HepG2 (cell line): ENCODE data around the gene PTGES3. TPM values are rescaled to one million over a fixed set of nuclear protein-coding genes. Genes with fewer than 3 reads are reported as not detected.

Experiments
- AHR ChIP-seq: IDR thresholded peaks from 2 replicates; pipeline ENCODE4 v1.6.1; 2018; ENCODE audit warnings: missing genetic modification reagents, missing compliant biosample characterization
- EED ChIP-seq: sonication (generic); formaldehyde crosslinking; IDR thresholded peaks from 2 replicates; pipeline ENCODE4 v1.5.0; 2020; ENCODE audit warnings: mild to moderate bottlenecking, missing genetic modification reagents
- GPN1 ChIP-seq: sonication (generic); formaldehyde crosslinking; IDR thresholded peaks from 2 replicates; pipeline ENCODE4 v1.5.1; 2020; ENCODE audit warnings: missing genetic modification reagents, borderline replicate concordance
- MLLT10 ChIP-seq: sonication (generic); formaldehyde crosslinking; IDR thresholded peaks from 2 replicates; pipeline ENCODE4 v1.4.0; 2020; ENCODE audit warnings: missing genetic modification reagents
- NFE2L2 ChIP-seq: fragments of 150-350 bp; IDR thresholded peaks from 2 replicates; pipeline ENCODE4 v1.6.1; 2014; ENCODE audit warnings: low read length
- NONO ChIP-seq, 2 experiments: fragments of 450-650 bp in 1 of 2; sonication (generic) in 1 of 2; formaldehyde crosslinking in 1 of 2; IDR thresholded peaks in 1 of 2; conservative IDR thresholded peaks in 1 of 2; 2 replicates each; pipeline versions ENCODE4 v1.6.1 to v1.8.0; 2017 to 2022; ENCODE audit warnings: mild to moderate bottlenecking in 1 of 2, missing genetic modification reagents in 1 of 2, moderate library complexity in 1 of 2
- NRL ChIP-seq: sonication (generic); formaldehyde crosslinking; IDR thresholded peaks from 2 replicates; pipeline ENCODE4 v1.5.0; 2020; ENCODE audit warnings: missing genetic modification reagents, mild to moderate bottlenecking, moderate library complexity, borderline replicate concordance
- PRMT3 ChIP-seq: sonication (generic); formaldehyde crosslinking; IDR thresholded peaks from 2 replicates; pipeline ENCODE4 v1.8.1; 2022; ENCODE audit warnings: low read depth, mild to moderate bottlenecking, moderate library complexity, missing genetic modification reagents, borderline replicate concordance
- RFXAP ChIP-seq: sonication (generic); formaldehyde crosslinking; IDR thresholded peaks from 2 replicates; pipeline ENCODE4 v1.4.0; 2020; ENCODE audit warnings: missing genetic modification reagents, borderline replicate concordance
- SPEN ChIP-seq: sonication (generic); formaldehyde crosslinking; IDR thresholded peaks from 2 replicates; pipeline ENCODE4 v1.5.1; 2020; ENCODE audit warnings: low read depth, mild to moderate bottlenecking, missing genetic modification reagents
- TBX3 ChIP-seq: fragments of 450-650 bp; IDR thresholded peaks from 2 replicates; pipeline ENCODE4 v1.6.1; 2017; ENCODE audit warnings: antibody characterized with exemption, mild to moderate bottlenecking, inconsistent platforms, borderline replicate concordance
- ZC3H4 ChIP-seq: sonication (generic); formaldehyde crosslinking; IDR thresholded peaks from 2 replicates; pipeline ENCODE4 v1.4.0; 2020; ENCODE audit warnings: missing genetic modification reagents, borderline replicate concordance
- ZNF44 ChIP-seq: sonication (generic); formaldehyde crosslinking; IDR thresholded peaks from 2 replicates; pipeline ENCODE4 v1.5.1; 2020; ENCODE audit warnings: mild to moderate bottlenecking, missing genetic modification reagents
- ZNF510 ChIP-seq: sonication (generic); formaldehyde crosslinking; IDR thresholded peaks from 2 replicates; pipeline ENCODE4 v1.4.0; 2020; ENCODE audit warnings: low read depth, mild to moderate bottlenecking, missing genetic modification reagents
- ZNF589 ChIP-seq: sonication (generic); formaldehyde crosslinking; conservative IDR thresholded peaks from 2 replicates; pipeline ENCODE4 v1.8.0; 2022; ENCODE audit warnings: mild to moderate bottlenecking, moderate library complexity, missing genetic modification reagents
- polyA plus RNA-seq, 8 experiments: library from polyadenylated mRNA; depleted of rRNA in 3 of 8; stranded (reverse) in 7 of 8; unstranded in 1 of 8; fragments of >200 nt; fragmentation: Illumina TruSeq in 4 of 8; extraction: Trizol in 4 of 8; gene quantifications; 2 replicates each; pipeline versions ENCODE4 v1.2.1 to v1.2.3, GENCODE V29; 2011 to 2016; ENCODE audit warnings: low read depth in 4 of 8, missing spikeins in 1 of 8, mixed read lengths in 1 of 8; ENCODE audit not compliant: insufficient read depth in 1 of 8
- total RNA-seq, 5 experiments: library from RNA; depleted of rRNA; stranded (reverse); fragments of >200 nt; fragmentation: Illumina TruSeq; extraction: Trizol; gene quantifications; 2 replicates each; pipeline ENCODE4 v1.2.3, GENCODE V29; 2016; ENCODE audit warnings: low read depth in 1 of 5
- TF ChIP-seq, protein P1 (sequence below): sonication (generic); formaldehyde crosslinking; conservative IDR thresholded peaks from 2 replicates; pipeline ENCODE4 v1.5.0; 2020; ENCODE audit warnings: missing genetic modification reagents
- TF ChIP-seq, protein P2 (sequence below): sonication (generic); formaldehyde crosslinking; IDR thresholded peaks from 2 replicates; pipeline ENCODE4 v1.8.0; 2022; ENCODE audit warnings: missing genetic modification reagents, mild to moderate bottlenecking, moderate library complexity, borderline replicate concordance
- TF ChIP-seq, protein P3 (sequence below): sonication (generic); formaldehyde crosslinking; IDR thresholded peaks from 2 replicates; pipeline ENCODE4 v1.8.1; 2023; ENCODE audit warnings: mild to moderate bottlenecking, missing genetic modification reagents
- TF ChIP-seq, protein P4 (sequence below): sonication (generic); formaldehyde crosslinking; IDR thresholded peaks from 2 replicates; pipeline ENCODE4 v1.8.0; 2022; ENCODE audit warnings: mild to moderate bottlenecking, missing genetic modification reagents, moderate library complexity
- TF ChIP-seq, protein P5 (sequence below): sonication (generic); formaldehyde crosslinking; IDR thresholded peaks from 2 replicates; pipeline ENCODE4 v1.5.1; 2020; ENCODE audit warnings: missing genetic modification reagents, mild to moderate bottlenecking, borderline replicate concordance
- TF ChIP-seq, protein P6 (sequence below): IDR thresholded peaks from 2 replicates; pipeline ENCODE4 v1.6.1; 2012; ENCODE audit warnings: inconsistent platforms

PTGES3 gene
- total and polyA plus RNA-seq, 2 of the 13 experiments (the other 11 are each of a cell fraction or from before 2014, with no cell fraction given): 54.4 to 159 TPM

DNA sequence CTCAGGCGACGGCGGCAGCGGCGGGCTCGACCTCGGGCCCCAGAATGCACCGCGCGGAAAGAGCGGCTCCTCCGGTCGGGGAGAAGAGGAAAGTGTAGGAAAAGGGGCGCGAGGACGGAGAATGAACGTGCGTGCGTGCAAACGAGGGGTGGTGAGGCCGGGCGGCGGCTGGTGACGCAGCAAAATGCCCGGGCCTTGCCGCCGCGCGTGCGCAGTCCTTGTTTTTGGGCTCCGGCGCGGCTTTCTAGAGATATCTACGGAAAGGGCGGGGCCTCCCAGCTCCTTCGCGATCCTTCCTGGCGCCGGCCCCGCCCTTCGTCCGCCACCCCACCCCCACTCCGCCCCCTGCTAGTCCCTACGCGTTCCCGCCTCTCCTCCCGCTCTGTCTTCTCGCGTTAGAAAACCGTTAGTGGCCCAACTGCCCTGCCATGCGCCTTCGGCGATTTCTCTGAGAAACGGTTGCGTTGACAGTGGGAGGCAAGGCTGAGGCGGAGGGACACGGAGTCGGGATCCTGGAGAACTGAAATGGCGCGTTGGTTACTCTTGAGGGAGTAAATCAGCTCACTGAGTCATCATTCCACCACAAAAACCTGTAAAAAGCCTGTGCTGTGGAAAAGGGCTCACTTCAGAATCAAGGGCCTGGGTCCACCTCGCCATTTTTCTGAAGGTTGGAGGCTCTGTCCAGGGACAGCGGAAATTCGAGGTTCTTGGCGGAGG lies at the start of gene PTGES3 (continued):
- TF ChIP-seq, protein P1, sequence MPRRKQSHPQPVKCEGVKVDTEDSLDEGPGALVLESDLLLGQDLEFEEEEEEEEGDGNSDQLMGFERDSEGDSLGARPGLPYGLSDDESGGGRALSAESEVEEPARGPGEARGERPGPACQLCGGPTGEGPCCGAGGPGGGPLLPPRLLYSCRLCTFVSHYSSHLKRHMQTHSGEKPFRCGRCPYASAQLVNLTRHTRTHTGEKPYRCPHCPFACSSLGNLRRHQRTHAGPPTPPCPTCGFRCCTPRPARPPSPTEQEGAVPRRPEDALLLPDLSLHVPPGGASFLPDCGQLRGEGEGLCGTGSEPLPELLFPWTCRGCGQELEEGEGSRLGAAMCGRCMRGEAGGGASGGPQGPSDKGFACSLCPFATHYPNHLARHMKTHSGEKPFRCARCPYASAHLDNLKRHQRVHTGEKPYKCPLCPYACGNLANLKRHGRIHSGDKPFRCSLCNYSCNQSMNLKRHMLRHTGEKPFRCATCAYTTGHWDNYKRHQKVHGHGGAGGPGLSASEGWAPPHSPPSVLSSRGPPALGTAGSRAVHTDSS (CRISPR knock-in tag): no peak
- TF ChIP-seq ZNF510 (CRISPR knock-in tag): peak; percentile 96; the same call in 1 of the 2 replicates
- peak; percentile 87 for TF ChIP-seq NFE2L2
- no peak for TF ChIP-seq NONO (IDR thresholded peaks at IDR 0.05)
- peak; percentile 62; the same call in 1 of the 2 replicates for TF ChIP-seq NONO (CRISPR knock-in tag; conservative IDR thresholded peaks at IDR 0.05)
- TF ChIP-seq AHR (CRISPR knock-in tag): peak; percentile 85; the same call in 1 of the 2 replicates
- no peak for TF ChIP-seq PRMT3 (CRISPR knock-in tag)
- no peak for TF ChIP-seq ZNF589 (CRISPR knock-in tag)
- peak; percentile 84; the same call in 1 of the 2 replicates for TF ChIP-seq RFXAP (CRISPR knock-in tag)
- TF ChIP-seq, protein P2, sequence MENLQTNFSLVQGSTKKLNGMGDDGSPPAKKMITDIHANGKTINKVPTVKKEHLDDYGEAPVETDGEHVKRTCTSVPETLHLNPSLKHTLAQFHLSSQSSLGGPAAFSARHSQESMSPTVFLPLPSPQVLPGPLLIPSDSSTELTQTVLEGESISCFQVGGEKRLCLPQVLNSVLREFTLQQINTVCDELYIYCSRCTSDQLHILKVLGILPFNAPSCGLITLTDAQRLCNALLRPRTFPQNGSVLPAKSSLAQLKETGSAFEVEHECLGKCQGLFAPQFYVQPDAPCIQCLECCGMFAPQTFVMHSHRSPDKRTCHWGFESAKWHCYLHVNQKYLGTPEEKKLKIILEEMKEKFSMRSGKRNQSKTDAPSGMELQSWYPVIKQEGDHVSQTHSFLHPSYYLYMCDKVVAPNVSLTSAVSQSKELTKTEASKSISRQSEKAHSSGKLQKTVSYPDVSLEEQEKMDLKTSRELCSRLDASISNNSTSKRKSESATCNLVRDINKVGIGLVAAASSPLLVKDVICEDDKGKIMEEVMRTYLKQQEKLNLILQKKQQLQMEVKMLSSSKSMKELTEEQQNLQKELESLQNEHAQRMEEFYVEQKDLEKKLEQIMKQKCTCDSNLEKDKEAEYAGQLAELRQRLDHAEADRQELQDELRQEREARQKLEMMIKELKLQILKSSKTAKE: peak; percentile 62; the same call in 1 of the 2 replicates
- TF ChIP-seq, protein P3, sequence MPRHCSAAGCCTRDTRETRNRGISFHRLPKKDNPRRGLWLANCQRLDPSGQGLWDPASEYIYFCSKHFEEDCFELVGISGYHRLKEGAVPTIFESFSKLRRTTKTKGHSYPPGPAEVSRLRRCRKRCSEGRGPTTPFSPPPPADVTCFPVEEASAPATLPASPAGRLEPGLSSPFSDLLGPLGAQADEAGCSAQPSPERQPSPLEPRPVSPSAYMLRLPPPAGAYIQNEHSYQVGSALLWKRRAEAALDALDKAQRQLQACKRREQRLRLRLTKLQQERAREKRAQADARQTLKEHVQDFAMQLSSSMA (CRISPR knock-in tag): peak; percentile 86; the same call in 1 of the 2 replicates
- TF ChIP-seq TBX3: no peak
- TF ChIP-seq GPN1: 0 out of 2 replicates have a peak, but pooled peaks have one; percentile 25
- no peak for TF ChIP-seq ZNF44
- TF ChIP-seq, protein P4, sequence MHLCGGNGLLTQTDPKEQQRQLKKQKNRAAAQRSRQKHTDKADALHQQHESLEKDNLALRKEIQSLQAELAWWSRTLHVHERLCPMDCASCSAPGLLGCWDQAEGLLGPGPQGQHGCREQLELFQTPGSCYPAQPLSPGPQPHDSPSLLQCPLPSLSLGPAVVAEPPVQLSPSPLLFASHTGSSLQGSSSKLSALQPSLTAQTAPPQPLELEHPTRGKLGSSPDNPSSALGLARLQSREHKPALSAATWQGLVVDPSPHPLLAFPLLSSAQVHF (CRISPR knock-in tag): peak; percentile 93; the same call in 1 of the 2 replicates
- TF ChIP-seq, protein P5, sequence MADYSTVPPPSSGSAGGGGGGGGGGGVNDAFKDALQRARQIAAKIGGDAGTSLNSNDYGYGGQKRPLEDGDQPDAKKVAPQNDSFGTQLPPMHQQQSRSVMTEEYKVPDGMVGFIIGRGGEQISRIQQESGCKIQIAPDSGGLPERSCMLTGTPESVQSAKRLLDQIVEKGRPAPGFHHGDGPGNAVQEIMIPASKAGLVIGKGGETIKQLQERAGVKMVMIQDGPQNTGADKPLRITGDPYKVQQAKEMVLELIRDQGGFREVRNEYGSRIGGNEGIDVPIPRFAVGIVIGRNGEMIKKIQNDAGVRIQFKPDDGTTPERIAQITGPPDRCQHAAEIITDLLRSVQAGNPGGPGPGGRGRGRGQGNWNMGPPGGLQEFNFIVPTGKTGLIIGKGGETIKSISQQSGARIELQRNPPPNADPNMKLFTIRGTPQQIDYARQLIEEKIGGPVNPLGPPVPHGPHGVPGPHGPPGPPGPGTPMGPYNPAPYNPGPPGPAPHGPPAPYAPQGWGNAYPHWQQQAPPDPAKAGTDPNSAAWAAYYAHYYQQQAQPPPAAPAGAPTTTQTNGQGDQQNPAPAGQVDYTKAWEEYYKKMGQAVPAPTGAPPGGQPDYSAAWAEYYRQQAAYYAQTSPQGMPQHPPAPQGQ (CRISPR knock-in tag): no peak
- peak; percentile 36; the same call in 1 of the 2 replicates for TF ChIP-seq EED (CRISPR knock-in tag)
- TF ChIP-seq, protein P6, sequence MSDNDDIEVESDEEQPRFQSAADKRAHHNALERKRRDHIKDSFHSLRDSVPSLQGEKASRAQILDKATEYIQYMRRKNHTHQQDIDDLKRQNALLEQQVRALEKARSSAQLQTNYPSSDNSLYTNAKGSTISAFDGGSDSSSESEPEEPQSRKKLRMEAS: peak; percentile 96
- TF ChIP-seq SPEN (CRISPR knock-in tag): peak; percentile 95
- TF ChIP-seq MLLT10 (CRISPR knock-in tag): no peak
- 0 out of 2 replicates have a peak, but pooled peaks have one; percentile 25 for TF ChIP-seq ZC3H4 (CRISPR knock-in tag)
- TF ChIP-seq NRL (CRISPR knock-in tag): 0 out of 2 replicates have a peak, but pooled peaks have one; percentile 56
